ENCODE results near the gene DDX6.
"Not testable (repeated sequence)": the region's sequence is repeated elsewhere in the genome, so short reads cannot be mapped to it uniquely, and the experiment has no call there.

The DDX6 gene, protein sequence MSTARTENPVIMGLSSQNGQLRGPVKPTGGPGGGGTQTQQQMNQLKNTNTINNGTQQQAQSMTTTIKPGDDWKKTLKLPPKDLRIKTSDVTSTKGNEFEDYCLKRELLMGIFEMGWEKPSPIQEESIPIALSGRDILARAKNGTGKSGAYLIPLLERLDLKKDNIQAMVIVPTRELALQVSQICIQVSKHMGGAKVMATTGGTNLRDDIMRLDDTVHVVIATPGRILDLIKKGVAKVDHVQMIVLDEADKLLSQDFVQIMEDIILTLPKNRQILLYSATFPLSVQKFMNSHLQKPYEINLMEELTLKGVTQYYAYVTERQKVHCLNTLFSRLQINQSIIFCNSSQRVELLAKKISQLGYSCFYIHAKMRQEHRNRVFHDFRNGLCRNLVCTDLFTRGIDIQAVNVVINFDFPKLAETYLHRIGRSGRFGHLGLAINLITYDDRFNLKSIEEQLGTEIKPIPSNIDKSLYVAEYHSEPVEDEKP

DNA sequence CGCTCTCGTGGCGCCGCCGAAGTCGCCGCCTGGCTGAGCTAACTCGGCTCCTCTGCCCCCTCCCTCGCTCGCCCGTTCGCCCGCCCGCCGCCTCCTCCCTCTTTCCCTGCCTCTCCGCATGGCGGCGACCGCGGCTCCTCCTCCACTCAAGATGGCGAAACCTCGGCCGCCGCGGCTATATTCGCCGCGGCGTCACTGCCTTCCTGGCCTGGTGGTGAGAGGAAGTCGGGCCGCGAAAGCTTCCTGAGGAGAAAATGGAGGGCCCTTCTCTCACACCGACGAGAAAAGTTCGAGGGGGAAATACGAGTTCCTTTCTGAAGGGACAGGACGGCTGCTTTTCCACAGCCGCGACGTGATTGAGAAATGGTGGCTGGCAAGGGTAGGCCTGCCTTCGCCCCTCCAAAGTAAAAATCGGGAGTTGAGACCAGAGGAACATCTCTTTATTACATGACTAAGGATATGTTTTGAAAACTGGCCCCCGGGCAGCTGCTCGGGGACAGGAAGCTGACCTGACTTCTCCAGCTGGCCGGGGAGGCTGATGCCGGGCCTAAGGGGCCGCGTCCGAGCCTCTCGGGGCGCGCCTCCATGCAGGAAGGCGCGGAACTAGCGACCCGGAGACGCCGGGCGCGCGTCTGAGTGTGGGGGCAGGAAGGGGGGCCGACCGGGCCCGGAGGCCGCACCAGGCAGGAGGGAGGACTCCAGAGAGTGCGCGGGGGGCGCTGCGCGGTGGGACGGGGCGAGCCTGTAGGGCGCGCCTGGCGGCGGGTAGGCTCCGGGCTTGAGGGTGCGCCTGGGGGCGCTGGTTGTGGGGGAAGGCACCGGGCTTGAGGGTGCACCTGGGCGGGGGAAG lies at the start of gene DDX6:
DDX6 (minus strand) TSS at position 54 of the 850 bp plus-strand sequence. CDS start 4,913 bp downstream, outside the sequence.
- FAIRE-seq, result no peak

- no peak for FAIRE-seq
These were observed 48.1 kb upstream of the DDX6 start for GRCh38 chr11:118838905-118839553.

DNA sequence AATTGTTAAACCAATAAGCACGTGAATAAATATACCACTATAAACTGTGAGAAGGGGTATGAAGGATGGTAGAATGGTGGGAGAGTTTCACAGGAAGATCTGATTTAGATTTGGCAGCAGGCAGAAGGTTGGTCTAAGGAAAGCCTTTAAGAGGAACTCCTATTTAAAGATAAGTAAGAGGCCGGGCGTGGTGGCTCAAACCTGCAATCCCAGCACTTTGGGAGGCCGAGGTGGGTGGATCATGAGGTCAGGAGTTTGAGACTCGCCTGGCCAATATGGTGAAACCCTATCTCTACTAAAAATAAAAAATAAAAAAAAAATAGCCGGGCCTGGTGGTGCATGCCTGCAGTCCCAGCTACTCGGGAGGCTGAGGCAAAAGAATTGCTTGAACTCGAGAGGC lies 46.9 kb upstream of the DDX6 start:
- FAIRE-seq, result no peak

DNA sequence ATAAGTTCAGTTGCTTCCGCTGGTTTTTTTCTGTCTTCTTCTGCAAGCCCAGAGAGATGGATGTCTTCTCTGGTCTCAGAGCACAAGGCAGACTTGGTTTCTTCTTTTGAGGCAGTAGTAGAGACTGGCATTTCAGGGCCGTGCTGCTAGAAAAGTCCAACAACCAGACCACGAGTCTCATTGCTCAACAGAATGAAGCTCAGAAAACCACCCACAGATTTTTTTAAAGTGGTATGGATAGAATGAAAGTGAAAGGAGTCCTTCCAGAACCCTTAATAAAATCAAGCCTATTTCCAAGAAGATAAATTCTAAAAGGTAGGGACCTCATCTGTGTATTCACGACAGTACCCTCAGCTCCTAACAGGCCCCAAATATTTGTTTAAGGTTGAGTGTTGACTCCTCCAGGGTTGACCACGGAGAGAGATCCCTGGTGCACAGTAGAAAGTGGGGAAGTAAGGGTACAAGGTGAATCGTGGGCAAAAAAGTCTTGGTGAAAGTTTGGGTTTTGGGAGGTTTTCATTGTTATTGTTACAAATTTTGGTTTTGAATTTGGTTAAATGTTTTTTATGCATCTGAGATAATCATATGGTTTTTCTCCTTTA lies 43.6 kb upstream of the DDX6 start:
- no peak for FAIRE-seq

DNA sequence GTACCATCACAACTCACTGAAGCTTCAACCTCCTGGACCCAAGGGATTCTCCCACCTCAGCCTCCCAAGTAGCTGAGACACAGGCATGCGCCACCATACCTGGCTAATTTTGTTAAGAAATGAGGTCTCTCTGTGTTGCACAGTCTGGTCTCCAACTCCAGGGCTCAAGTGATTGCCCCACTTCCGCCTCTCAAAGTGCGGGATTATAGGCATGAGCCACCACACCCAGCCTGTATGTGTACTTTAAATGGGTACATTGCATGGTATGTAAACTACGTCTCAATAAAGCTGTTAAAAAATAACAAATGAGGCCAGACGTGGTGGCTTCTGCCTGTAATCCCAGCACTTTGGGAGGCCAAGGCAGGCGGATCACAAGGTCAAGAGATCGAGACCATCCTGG lies 36.2 kb upstream of the DDX6 start:
- no peak for FAIRE-seq

- FAIRE-seq, result not testable (repeated sequence)
These were observed 32.1 kb upstream of the DDX6 start for GRCh38 chr11:118822936-118823510.

GRCh38 chr11:118820412-118821357 lies 29.7 kb upstream of the DDX6 start:
- FAIRE-seq, result no peak

DNA sequence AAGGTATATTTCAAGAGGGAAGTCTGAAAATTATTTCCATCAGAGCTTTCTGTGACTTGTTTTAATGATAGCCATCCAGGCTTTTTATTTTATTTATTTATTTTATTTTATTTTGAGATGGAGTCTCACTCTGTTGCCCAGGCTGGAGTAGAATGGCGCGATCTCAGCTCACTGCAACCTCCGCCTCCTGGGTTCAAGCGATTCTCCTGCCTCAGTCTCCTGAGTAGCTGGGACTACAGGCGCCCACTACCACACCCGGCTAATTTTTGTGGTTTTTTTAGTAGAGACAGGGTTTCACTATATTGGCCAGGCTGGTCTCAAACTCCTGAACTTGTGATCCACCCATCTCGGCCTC lies 29.0 kb upstream of the DDX6 start:
- FAIRE-seq, result not testable (repeated sequence)

DNA sequence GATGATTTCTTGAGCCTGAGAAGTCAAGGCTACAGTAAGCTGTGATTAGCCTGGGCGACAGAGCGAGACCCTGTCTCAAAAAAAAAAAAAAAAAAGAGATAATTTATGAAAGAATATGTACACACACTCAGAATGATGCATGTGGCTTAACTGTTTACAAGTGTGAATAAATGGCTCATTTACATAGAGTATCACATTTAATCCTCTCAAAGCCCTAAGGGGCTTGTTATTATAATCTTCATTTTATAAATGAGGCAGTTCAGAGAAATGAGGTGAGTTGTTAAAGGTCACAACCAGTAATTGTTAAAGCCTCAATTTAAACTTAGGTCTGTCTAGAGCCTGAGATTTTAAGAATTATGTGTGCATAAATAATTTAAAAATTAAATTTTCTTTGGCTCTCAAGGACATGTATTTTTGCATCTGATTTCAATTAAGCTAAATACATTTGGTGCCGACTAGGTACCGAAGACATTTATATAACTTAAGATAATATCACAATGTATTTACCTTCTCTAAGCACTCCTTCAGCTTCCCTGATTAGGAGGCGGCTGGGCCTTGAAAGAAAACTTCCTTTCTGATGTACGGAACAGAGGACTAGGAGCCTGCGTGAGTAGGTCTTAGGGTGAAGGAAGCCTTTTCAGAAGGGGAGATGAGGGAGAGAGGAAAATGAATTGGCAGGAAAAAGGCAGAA lies 28.5 kb upstream of the DDX6 start:
- FAIRE-seq, result no peak

DNA sequence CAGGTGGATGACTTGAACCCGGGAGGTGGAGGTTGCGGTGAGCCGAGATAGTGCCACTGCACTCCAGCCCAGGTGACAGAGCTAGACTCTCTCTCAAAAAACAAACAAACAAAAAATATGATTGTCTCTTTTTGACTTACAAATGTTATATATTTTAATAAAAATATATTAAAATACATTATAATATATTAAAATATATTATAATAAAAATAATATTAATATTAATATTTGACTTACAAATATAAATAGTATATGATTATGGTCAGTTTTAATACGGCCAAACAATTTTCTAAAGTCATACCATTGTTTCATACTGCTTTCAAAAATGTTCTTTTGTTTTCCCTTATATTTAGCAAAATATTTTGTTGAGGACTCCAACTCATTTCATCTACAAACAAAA lies 27.2 kb upstream of the DDX6 start:
- no peak for FAIRE-seq

GRCh38 chr11:118813551-118813950 lies 22.6 kb upstream of the DDX6 start:
- FAIRE-seq, result no peak

DNA sequence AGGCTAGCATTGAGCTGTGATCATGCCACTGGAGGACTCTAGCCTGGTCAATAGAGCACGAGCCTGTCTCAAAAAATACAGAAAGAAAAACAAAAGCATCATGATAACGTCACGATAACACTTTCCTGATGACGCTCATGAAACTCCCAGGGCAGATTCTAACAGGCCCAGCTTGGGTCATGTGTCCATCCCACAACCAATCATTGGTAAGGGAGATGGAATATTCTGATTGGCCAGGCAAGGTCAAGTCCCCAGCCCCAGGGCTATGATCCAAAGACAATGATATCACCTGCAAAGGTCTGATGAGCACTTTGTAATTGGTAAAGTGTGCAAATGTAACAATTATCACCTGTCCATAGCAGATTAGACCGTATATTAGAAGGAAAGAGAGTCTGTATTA lies 21.5 kb upstream of the DDX6 start:
- no peak for FAIRE-seq

- FAIRE-seq, result no peak
These were observed 17.1 kb upstream of the DDX6 start for GRCh38 chr11:118807800-118808778.

GRCh38 chr11:118806400-118806799 lies 15.4 kb upstream of the DDX6 start:
- FAIRE-seq, result no peak

- FAIRE-seq, result no peak
These were observed 13.1 kb upstream of the DDX6 start for GRCh38 chr11:118804094-118804493.

DNA sequence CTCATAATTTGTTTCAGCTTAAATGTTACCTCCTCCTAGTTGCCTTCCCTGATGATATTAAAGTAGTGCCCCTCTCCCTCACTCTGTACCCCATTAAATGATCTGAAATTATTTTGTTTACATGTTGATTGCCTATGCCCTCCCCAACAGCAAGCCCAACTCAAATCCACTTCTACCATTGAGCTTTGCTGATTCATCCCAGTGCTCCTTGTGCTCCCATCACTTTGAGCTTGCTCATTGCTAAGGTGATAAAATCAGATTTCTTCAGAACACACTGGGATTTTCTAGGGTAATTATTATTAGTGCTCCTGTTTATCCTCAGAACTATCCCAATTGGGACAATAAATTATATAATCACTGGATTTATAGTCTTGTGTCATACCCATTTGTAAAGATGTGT lies 8.4 kb upstream of the DDX6 start:
- FAIRE-seq, result no peak

DNA sequence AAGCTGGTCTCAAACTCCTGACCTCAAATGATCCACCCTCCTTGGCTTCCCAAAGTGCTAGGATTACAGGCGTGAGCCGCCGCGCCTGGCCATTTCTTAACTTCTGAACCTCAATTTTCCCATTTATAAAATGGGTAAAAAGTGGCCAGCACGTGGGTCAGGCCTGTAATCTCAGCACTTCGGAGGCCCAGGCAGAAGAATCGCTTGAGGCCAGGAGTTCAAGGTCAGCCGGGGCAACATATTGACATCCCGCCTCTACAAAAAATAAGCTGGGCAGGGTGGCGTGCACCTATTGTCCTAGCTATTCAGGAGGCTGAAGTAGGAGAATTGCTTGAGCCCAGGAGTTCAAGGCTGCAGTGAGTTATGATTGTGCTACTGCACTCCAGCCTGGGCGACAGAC lies 6.5 kb upstream of the DDX6 start:
- FAIRE-seq, result no peak

DNA sequence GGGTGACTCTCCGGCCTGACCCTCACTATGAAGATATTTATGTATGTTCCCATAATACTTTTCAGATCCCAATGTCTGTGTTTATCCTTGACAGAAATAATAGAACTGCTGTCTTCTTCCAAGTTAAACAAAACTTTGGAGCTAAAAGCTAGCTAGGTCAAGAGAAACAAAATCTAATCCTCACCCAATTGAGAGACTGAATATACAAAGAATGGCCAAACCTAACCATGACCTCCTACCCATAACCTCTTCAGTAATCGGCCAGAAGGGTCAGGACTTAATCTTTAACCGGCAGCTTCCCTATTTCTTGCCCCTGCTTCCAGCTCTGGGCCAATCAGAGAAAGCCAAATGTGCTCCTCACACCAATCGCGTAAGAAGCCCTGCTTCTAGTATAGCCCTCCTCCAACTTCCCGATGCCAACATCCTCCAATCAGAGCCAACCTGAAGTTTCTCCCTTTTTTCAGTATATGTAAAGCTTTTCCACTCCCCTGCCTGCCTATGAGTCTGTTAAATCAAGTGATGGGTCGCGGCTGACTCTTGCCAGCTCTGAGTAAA lies 1.7 kb upstream of the DDX6 start:
- FAIRE-seq, result peak; percentile 76

- no peak for FAIRE-seq
These were observed 1.1 kb upstream of the DDX6 start for GRCh38 chr11:118791961-118792569.
